Superior temporal gyrus (tissue), 1 donor: ENCODE results near the gene CDK6.

Source experiments
- DNase-seq: peaks from one replicate; pipeline ENCODE4 v3.0.0-alpha.2; 2016; ENCODE audit errors: extremely low spot score

CDK6 gene

DNA sequence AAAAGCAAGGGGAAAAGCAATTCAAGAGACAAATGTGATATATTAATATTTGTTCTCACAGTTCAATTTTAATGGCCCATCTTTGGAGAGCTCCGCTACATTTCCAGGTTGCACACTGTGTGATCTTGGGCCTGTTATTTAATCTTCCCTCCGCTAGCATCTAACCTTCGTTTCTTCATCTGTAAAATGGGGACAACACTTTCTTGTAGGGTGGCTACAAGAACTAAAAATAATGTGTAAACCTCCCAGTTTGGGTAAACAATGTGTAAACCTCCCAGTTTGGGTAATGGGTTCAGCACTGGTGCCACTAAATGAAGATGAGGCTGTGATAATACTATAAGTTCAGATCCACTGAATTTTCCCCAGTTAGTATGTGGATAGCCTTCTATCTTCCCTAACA lies 99.5 kb downstream of the CDK6 start:
- DNase-seq, result no peak

GRCh38 chr7:92735707-92736106 lies 100.7 kb downstream of the CDK6 start:
- DNase-seq, result no peak

- DNase-seq, result no peak
These were observed 103.9 kb downstream of the CDK6 start for GRCh38 chr7:92732316-92733036.

DNA sequence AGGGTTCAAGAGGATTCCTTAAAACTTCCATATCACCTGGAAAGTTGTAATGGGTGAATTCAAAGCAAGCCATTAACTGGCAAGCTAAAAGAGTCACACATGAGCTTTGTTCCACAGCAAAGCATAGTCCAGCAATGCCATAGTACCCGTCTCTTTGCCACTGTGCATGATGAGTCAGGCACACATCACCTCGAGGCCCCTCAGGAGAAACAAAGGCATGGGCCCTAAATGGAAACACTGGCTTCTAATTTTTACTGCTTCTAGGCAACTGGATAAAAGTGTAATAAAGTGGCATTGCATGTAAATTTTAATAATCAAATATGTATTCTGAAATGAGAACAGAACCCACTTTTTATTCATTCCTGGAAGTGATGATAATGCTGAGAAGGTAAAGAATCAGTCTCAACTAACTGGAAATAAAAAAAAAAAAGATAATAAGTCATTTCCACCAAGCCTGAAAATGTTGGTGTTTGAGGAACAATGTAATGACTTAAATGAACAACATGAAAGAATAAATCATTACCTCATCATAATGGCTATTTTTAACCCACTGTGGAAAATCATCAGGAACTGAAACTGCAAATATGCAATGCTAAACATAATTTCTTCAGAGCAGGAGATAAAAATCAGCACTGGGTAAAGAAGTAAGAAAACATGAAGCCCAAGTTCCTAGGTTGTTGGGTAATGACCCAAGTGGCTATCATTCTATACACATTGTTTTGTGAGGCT lies 104.9 kb downstream of the CDK6 start:
- no peak for DNase-seq

GRCh38 chr7:92730808-92731207 lies 105.6 kb downstream of the CDK6 start:
- DNase-seq, result no peak

DNA sequence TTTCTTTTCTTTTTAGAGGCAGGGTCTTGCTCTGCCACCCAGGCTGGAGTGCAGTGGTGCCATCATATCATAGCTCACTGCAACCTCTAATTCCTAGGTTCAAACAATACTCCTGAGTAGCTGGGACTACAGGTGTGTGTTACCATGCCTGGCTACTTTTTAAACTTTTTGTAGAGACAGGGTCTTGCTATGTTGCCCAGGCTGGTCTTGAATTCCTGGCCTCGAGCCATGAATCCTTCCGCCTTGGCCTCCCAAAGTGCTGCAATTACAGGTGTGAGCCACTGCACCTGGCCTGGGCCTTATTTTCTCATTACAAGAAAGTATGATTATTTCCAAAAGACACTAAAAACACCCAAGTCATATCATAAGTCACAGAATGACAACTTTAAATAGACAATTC lies 106.6 kb downstream of the CDK6 start:
- no peak for DNase-seq

DNA sequence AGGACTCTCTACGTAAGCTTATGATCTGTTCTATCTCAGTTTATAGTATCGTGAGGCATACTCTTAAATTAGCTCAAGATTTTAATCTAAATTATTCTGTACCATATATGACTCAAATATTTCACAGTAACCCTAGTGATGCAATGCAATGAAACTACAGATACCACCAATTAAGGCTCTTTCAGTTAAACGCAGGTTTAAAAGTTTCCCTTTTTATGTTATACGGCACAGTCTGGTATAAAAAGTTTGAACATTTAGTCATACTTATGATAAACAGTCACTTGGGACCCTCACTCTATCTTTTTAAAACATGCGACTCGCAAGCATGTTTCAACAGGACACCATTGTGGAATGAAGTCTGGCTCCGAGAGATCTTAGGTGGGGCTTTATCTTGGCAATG lies 107.2 kb downstream of the CDK6 start:
- no peak for DNase-seq

GRCh38 chr7:92727755-92728154 lies 108.6 kb downstream of the CDK6 start:
- DNase-seq, result no peak

- no peak for DNase-seq
These were observed 111.0 kb downstream of the CDK6 start for GRCh38 chr7:92725161-92725925.

- DNase-seq, result no peak
These were observed 112.4 kb downstream of the CDK6 start for GRCh38 chr7:92723943-92724342.

- DNase-seq, result no peak
These were observed 113.2 kb downstream of the CDK6 start for GRCh38 chr7:92723205-92723604.

- no peak for DNase-seq
These were observed 113.8 kb downstream of the CDK6 start for GRCh38 chr7:92722541-92722940.

DNA sequence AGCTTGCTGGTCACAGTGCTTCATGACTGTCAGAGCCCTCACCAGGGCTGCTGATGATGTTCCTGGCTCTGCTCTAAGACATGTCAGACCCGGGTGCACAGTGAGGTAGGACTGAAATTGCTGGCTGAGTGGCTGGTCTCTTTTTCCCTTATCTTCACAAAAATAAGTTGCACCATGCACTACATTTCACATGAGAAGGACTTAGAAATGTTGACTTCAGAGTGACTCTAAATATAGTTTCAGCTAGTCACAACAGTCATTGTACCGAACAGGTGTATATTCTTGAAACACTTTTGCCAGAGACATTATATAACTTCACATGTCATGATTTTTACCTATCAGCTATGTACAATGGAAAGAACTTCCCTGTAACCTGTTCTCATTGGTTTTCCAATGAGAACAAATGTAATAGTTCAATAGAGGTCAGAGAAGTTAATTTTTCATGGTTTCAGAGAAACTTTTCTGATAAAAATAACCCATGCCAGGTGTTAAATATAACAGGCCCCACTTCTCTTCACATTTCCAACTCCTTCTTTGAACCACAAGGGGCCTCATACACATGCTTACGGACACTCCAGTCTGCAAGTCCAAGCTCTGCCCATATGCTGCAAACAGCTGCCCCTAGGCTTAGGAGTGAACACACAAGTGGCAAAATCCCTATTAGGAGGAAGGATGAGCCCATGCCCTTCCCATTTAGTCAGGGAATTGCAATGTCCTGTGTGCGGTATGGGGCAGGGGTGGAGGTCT lies 115.6 kb downstream of the CDK6 start:
- DNase-seq, result no peak

GRCh38 chr7:92717993-92718716 lies 118.2 kb downstream of the CDK6 start:
- peak; percentile 93 for DNase-seq

DNA sequence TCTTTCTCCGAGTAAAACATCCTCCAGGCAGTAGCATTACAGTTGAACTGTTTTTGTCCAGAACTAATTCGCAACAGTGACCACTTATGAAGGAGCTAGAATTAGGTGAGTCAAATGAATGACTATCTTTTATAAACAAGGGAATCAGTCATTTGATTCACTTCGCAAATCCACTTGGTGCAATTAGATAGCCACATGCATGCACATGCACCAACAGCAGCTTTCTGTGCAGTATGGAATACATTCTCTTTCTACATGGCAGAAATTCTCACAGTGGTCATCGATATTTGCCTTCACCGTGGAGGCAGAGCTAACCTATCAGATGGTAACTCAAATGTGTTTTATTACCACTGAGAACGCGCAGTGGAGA lies 118.8 kb downstream of the CDK6 start:
- DNase-seq, result no peak

- DNase-seq, result peak; percentile 17
These were observed 119.4 kb downstream of the CDK6 start for GRCh38 chr7:92716825-92717580.

DNA sequence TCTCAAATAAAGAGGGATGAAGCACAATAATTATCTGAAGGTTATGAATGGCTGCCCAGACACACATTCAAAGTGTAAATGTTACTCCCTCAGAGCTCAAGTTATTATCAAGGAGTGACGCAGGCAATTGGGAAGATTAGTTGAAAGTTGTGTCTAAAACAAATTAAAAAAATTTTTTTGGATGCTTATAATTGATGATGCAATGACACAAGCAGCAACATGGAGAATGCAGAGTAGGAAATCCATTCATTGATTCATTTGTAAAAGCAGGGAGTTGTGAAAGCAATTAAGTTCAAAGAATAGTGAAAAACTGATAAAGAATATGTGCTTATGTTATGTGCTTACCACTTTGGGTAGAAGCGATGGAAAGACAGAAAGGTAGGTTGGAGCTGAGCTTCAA lies 120.4 kb downstream of the CDK6 start:
- no peak for DNase-seq

DNA sequence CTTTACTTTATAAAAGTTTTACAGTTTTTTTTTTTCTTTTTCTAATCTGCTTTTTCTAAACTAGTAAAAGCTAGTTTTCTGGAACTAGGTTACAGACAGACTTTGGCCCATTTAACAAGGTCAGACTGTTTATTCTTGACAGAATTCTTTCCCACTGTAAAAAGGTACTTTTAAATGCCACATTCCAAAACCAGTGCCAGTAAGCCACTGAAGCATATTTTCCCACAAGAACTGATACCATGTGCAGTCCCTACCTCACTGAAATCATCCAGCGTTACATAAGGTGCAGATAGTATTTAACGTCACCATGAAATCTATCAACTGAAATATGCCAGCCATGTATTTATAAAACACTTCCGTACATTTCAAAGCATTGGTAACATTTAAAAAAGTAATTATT lies 121.6 kb downstream of the CDK6 start:
- no peak for DNase-seq

DNA sequence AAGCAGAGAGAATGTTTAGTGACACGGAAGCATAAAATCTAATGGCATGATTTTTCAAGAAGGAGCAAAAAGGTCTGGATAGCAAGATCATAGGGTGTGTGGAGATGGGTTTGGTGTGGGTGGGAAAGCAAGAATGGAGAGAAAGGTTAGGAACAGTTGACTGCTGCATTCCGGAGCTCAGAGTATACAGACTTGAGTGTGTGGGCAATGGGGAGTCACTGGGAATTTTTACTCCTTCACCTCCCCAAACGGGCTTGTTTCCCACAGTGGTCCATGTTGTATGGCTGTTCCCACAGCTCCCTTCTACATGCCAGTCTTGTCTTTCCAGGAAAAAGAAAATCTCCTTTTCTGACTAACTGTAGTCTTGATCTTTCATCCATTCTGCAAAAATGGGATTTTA lies 122.1 kb downstream of the CDK6 start:
- no peak for DNase-seq

- no peak for DNase-seq
These were observed 126.5 kb downstream of the CDK6 start for GRCh38 chr7:92709912-92710311.

GRCh38 chr7:92709150-92709549 lies 127.2 kb downstream of the CDK6 start:
- no peak for DNase-seq
